ENCODE results near the gene LRRC73.

- no peak for TF ChIP-seq POLR2AphosphoS5 (IDR thresholded peaks at IDR 0.05; ENCODE audit: low read depth, low read length)
- TF ChIP-seq REST (IDR thresholded peaks at IDR 0.05; ENCODE audit: insufficient read depth in 1 of 2, low read depth in 2 of 2, low read length in 2 of 2): no peak
- TF ChIP-seq SIN3A (IDR thresholded peaks at IDR 0.05; ENCODE audit: borderline replicate concordance, insufficient read depth, low read length): no peak
- no peak for TF ChIP-seq TAF1 (IDR thresholded peaks at IDR 0.05; ENCODE audit: borderline replicate concordance, insufficient read depth, low read length)
Observed at GRCh38 chr6:43494766-43495165, 15.4 kb downstream of the LRRC73 start.
